CD14-positive monocyte (primary cell): Measurements from ENCODE around the gene MIF4GD. TPM values are rescaled to one million over a fixed set of nuclear protein-coding genes. Genes with fewer than 3 reads are reported as not detected.

ENCODE experiments used
- DNase-seq, 3 donors: peaks; one replicate each; pipeline ENCODE4 v3.0.0-alpha.2; 2011 to 2022
- H2AFZ ChIP-seq: 2 replicates; pipeline ENCODE4 v1.6.0; 2012; ENCODE audit warnings: mild to moderate bottlenecking, low read depth, low read length, inconsistent platforms; ENCODE audit not compliant: insufficient read depth, poor library complexity, severe bottlenecking
- H3K27ac ChIP-seq, 2 donors: 1 replicate in 1 of 2; 2 replicates in 1 of 2; pipeline ENCODE4 v1.5.1; 2012 to 2013; ENCODE audit warnings: low read length in 2 of 2, control low read depth in 1 of 2, inconsistent platforms in 1 of 2, low read depth in 1 of 2, mild to moderate bottlenecking in 1 of 2
- H3K27me3 ChIP-seq, 2 donors: one replicate each; pipeline versions ENCODE4 v1.6.0 to v1.6.1; 2011 to 2013; ENCODE audit warnings: low read length in 2 of 2; ENCODE audit not compliant: control insufficient read depth in 2 of 2, insufficient read depth in 2 of 2
- H3K36me3 ChIP-seq, 2 donors: replicated peaks in 1 of 2; 1 replicate in 1 of 2; 2 replicates in 1 of 2; pipeline versions ENCODE4 v1.5.1 to v1.6.1; 2012 to 2013; ENCODE audit warnings: low read length in 2 of 2, control low read depth in 1 of 2, inconsistent platforms in 1 of 2, mild to moderate bottlenecking in 1 of 2; ENCODE audit not compliant: insufficient read depth in 2 of 2, control insufficient read depth in 1 of 2
- H3K4me1 ChIP-seq, 2 donors: 1 replicate in 1 of 2; 2 replicates in 1 of 2; pipeline versions ENCODE4 v1.5.1 to v1.6.1; 2012 to 2013; ENCODE audit warnings: low read length in 2 of 2, control low read depth in 1 of 2, inconsistent platforms in 1 of 2, mild to moderate bottlenecking in 1 of 2, moderate library complexity in 1 of 2; ENCODE audit not compliant: insufficient read depth in 2 of 2, control insufficient read depth in 1 of 2
- H3K4me2 ChIP-seq: replicated peaks from 2 replicates; pipeline ENCODE3; 2012; ENCODE audit warnings: low read length, moderate library complexity, mild to moderate bottlenecking; ENCODE audit not compliant: poor library complexity, severe bottlenecking; ENCODE audit errors: extremely low read depth
- H3K4me3 ChIP-seq, 3 experiments: fragments of 200-600 bp in 1 of 3; sonication (generic) in 1 of 3; replicated peaks in 1 of 3; 1 replicate in 2 of 3; 2 replicates in 1 of 3; pipeline ENCODE4 v1.5.1; 2011 to 2013; ENCODE audit warnings: low read length in 3 of 3, mild to moderate bottlenecking in 3 of 3, control low read depth in 2 of 3, low read depth in 2 of 3, inconsistent platforms in 1 of 3, moderate library complexity in 1 of 3
- H3K79me2 ChIP-seq: 2 replicates; pipeline ENCODE4 v1.6.0; 2012; ENCODE audit warnings: mild to moderate bottlenecking, control low read depth, inconsistent platforms, low read length, moderate library complexity; ENCODE audit not compliant: insufficient read depth
- H3K9ac ChIP-seq: 2 replicates; pipeline ENCODE4 v1.6.0; 2017; ENCODE audit warnings: low read length, mild to moderate bottlenecking; ENCODE audit not compliant: insufficient read depth, poor library complexity, severe bottlenecking
- H3K9me3 ChIP-seq, 2 donors: replicated peaks in 1 of 2; 1 replicate in 1 of 2; 2 replicates in 1 of 2; pipeline versions ENCODE4 v1.5.1 to v1.6.1; 2012 to 2013; ENCODE audit warnings: low read length in 2 of 2, control low read depth in 1 of 2; ENCODE audit not compliant: control insufficient read depth in 1 of 2, insufficient read depth in 1 of 2
- H4K20me1 ChIP-seq: 2 replicates; pipeline ENCODE4 v1.6.0; 2012; ENCODE audit warnings: mild to moderate bottlenecking, low read length, control low read depth, moderate library complexity; ENCODE audit not compliant: insufficient read depth
- H3K27ac Mint-ChIP-seq, 7 donors: one replicate each; pipeline ENCODE4 v1.8.0; 2020; ENCODE audit warnings: mild to moderate bottlenecking in 7 of 7, mixed read lengths in 7 of 7, moderate library complexity in 6 of 7, inconsistent platforms in 2 of 7
- H3K27me3 Mint-ChIP-seq, 3 donors: one replicate each; pipeline ENCODE4 v1.8.0; 2021 to 2022; ENCODE audit warnings: low read depth in 3 of 3, mild to moderate bottlenecking in 3 of 3, mixed read lengths in 3 of 3, moderate library complexity in 3 of 3, inconsistent platforms in 1 of 3
- H3K36me3 Mint-ChIP-seq, 2 donors: one replicate each; pipeline ENCODE4 v1.8.0; 2020; ENCODE audit warnings: mixed read lengths in 2 of 2, inconsistent platforms in 1 of 2, mild to moderate bottlenecking in 1 of 2
- H3K4me1 Mint-ChIP-seq: one replicate; pipeline ENCODE4 v1.8.0; 2020; ENCODE audit warnings: mild to moderate bottlenecking, mixed read lengths
- H3K4me3 Mint-ChIP-seq, 2 donors: one replicate each; pipeline ENCODE4 v1.8.0; 2020; ENCODE audit warnings: mild to moderate bottlenecking in 2 of 2, mixed read lengths in 2 of 2, moderate library complexity in 1 of 2
- H3K9me3 Mint-ChIP-seq, 7 donors: one replicate each; pipeline ENCODE4 v1.8.0; 2020 to 2022; ENCODE audit warnings: mixed read lengths in 7 of 7, mild to moderate bottlenecking in 6 of 7, moderate library complexity in 6 of 7, inconsistent platforms in 2 of 7
- CTCF ChIP-seq: fragments of 200-600 bp; IDR thresholded peaks from one replicate; pipeline ENCODE4 v1.8.0; 2022; ENCODE audit warnings: antibody characterized with exemption, mild to moderate bottlenecking
- WGBS: methylation state at CpG from one replicate; pipeline ENCODE4 v1.1.5; 2013; ENCODE audit warnings: missing lambda C conversion rate; ENCODE audit not compliant: insufficient coverage; 5-methylcytosine and 5-hydroxymethylcytosine counted together
- intact Hi-C, 2 donors: fragments of 100-400 bp; cut with micrococcal nuclease; formaldehyde crosslinking; loops; one replicate each; pipeline versions ENCODE4 v1.15.0 to v1.15.1; 2023
- polyA plus RNA-seq, 3 donors: library from polyadenylated mRNA; depleted of rRNA in 1 of 3; unstranded in 2 of 3; stranded (reverse) in 1 of 3; fragments of 300-500 nt in 2 of 3; fragments of >200 nt in 1 of 3; fragmentation: Illumina TruSeq in 2 of 3; gene quantifications; 1 replicate in 2 of 3; 2 replicates in 1 of 3; pipeline ENCODE4 v1.2.3, GENCODE V29; 2012 to 2021

The MIF4GD gene
- polyA plus RNA-seq, 3 donors = 66.9 to 103 (median 80.6) TPM

DNA sequence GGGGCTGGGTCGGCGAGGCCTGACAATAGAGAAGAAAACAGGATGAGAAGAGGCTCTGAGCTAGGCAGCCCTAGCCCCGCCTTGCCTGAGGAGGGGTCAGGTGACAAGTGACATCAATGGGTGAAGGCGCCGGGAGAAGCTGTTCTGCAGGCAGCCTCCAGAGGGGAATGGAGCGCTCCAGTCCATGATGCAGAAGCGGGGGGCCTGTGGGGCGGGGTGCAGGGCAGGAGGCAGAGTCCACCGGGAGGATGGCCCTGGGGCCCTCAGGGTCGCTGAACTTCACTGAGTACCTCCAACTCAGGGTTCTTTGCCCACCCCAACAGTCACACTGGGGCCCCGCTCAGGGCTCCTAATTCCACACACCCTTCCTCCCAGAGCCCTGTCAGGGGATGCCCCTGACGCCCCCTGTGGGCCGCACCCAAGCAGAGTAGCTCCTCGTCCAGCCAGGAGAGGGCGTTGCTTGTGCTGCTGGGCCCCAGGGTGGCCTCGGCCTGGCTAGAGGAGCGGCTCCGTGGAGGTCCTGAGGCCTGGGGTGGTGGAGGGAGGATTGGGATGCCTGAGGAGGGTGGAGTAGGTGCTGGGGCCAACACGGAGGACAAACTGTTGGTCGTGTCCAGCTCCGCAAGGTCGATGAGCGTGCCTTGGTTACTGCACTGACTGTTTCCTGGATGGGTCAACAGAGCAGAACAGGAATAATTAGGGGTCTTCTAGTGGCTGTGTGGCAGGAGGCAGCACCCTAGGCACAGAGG, 30.5 kb downstream of the MIF4GD start:
- WGBS = 82% methylated on average over 21 of the region's 23 CpGs
- H3K79me2 ChIP-seq = peaks cover 30% of the 10 kb centered on the region
- Mint-ChIP-seq H3K4me1 (peaks cover 44% of the 10 kb centered on the region), H3K27me3 (peaks cover 0 to 2% (median 0%) of the 10 kb centered on the region in 3 donors), H3K27ac (peak overlapping the region in 6 of 7 donors; percentile 3 to 71 (median 42)), H3K36me3 (peaks cover 83 to 99% of the 10 kb centered on the region in 2 donors), H3K4me3 (no peak overlapping the region), H3K9me3 (peaks cover 0 to 1% (median 0%) of the 10 kb centered on the region in 7 donors)
- intact Hi-C loops = no loop called here
- H3K4me3 ChIP-seq = no peak overlapping the region
- peak overlapping the region in 1 of 2 donors; percentile 29 for H3K27ac ChIP-seq
- no peak overlapping the region for H3K4me2 ChIP-seq
- no peaks in the 10 kb centered on the region for H3K27me3 ChIP-seq
- DNase-seq = peak in 1 of 3 donors; percentile 24
- no peak overlapping the region for H2AFZ ChIP-seq
- H3K36me3 ChIP-seq = peaks cover 91 to 100% of the 10 kb centered on the region in 2 donors
- peaks cover 34 to 36% of the 10 kb centered on the region in 2 donors for H3K4me1 ChIP-seq
- peaks cover 84% of the 10 kb centered on the region for H4K20me1 ChIP-seq
- no peak overlapping the region for H3K9ac ChIP-seq
- peak; percentile 59 for TF ChIP-seq CTCF
- no peaks in the 10 kb centered on the region for H3K9me3 ChIP-seq

DNA sequence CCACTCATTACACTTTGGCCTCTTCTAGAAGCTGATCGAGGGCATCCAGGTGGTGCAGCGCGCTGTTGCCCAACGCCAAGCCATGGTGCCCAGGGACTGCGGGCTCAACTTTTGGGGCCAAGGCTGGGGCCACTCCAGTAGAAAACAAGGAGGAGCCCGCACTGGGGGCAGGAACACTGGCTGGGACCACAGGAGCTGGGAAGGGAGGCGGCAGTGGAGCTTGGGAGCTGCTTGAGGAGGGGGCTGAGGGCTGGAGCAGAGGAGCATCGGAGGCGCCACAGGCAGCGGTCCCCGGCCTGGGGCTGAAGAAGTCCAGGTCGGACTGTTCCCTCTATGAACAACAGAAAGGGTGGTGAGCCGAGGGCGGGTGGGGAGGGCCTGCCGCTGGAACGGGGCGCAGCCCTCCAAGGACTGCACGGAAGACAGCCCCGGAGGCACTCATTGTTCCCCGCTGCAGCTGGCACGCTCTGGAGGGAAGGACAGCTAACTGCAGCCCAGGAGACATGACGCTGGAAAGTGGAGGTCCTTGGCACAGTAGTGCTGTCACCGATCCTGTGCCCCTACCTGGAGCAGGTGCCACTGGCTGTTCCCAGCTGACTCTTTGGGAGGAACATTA, 31.1 kb downstream of the MIF4GD start:
- Histone ChIP-seq H4K20me1 (peaks cover 82% of the 10 kb centered on the region), H3K9ac (no peak overlapping the region), H2AFZ (no peak overlapping the region), H3K79me2 (peaks cover 34% of the 10 kb centered on the region), H3K4me1 (peaks cover 29% of the 10 kb centered on the region in 2 donors), H3K4me2 (no peak overlapping the region), H3K4me3 (no peak overlapping the region), H3K27me3 (no peaks in the 10 kb centered on the region), H3K9me3 (no peaks in the 10 kb centered on the region), H3K27ac (peak overlapping the region in 1 of 2 donors; percentile 29), H3K36me3 (peaks cover 91 to 100% of the 10 kb centered on the region in 2 donors)
- Mint-ChIP-seq H3K4me1 (peaks cover 37% of the 10 kb centered on the region), H3K4me3 (no peak overlapping the region), H3K36me3 (peaks cover 82 to 97% of the 10 kb centered on the region in 2 donors), H3K9me3 (peaks cover 0 to 1% (median 0%) of the 10 kb centered on the region in 7 donors), H3K27ac (peak overlapping the region in 6 of 7 donors; percentile 27 to 80 (median 58)), H3K27me3 (peaks cover 0 to 2% (median 0%) of the 10 kb centered on the region in 3 donors)
- no peak for TF ChIP-seq CTCF
- DNase-seq = no peak
- intact Hi-C loops = no loop called here
- WGBS = 96% methylated on average over 23 of the region's 23 CpGs
